A549 treated with AZD2906 at 1 μM for 4 hours (cell line): ENCODE measurements around the gene ZSWIM1. TPM values are rescaled to one million over a fixed set of nuclear protein-coding genes. Genes with fewer than 3 reads are reported as not detected.

Source experiments
- total RNA-seq: library from RNA; stranded (reverse); fragments of 200-300 nt; extraction: Qiagen RNA extraction; gene quantifications from 5 replicates; pipeline ENCODE4 v1.2.3, GENCODE V29; 2022

The ZSWIM1 gene
- total RNA-seq = 4.9 to 5.9 TPM (median 5.8 TPM) in 5 replicates

DNA sequence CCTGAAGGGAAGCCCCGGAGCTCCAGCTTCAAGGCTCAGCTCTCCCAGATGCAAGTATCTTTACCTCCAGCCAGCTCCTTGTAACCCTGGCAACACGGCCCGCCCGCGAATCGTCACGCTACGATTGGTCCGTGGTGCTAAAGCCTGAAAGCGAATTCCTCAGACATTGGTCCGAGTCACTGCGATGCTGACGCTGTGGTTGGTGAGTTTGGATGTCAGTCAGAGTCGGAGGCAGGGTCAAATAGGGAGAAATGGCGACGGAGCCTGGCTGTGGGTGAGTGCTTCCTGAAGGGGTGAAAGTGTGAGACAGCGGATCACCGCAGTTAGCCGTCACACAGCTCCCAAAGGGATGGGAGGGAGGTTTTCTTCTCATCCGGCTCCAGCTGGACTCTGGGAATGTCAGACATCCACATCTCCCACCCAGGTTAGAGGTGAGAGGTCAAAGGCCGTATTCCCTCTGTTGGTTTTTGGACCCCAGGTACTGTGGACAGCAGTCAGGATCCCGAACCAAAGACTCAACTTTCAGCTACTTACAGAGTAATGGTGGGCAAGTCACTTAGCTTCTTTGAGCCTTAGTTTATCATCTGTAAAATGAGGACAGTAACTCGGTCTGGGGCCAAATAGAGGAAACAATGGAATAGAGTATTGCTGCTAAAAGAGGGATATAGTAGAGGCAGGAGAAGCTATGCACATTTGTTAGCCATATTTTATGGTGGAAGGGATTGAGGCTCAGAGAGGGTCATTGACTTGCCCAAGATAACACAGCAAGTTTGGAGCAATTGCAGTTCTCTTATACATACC is at the start of gene ZSWIM1:
TSS of gene ZSWIM1 (plus strand) at position 240 of the 801 bp plus-strand sequence. CDS start 1,366 bp downstream, outside the sequence.

DNA sequence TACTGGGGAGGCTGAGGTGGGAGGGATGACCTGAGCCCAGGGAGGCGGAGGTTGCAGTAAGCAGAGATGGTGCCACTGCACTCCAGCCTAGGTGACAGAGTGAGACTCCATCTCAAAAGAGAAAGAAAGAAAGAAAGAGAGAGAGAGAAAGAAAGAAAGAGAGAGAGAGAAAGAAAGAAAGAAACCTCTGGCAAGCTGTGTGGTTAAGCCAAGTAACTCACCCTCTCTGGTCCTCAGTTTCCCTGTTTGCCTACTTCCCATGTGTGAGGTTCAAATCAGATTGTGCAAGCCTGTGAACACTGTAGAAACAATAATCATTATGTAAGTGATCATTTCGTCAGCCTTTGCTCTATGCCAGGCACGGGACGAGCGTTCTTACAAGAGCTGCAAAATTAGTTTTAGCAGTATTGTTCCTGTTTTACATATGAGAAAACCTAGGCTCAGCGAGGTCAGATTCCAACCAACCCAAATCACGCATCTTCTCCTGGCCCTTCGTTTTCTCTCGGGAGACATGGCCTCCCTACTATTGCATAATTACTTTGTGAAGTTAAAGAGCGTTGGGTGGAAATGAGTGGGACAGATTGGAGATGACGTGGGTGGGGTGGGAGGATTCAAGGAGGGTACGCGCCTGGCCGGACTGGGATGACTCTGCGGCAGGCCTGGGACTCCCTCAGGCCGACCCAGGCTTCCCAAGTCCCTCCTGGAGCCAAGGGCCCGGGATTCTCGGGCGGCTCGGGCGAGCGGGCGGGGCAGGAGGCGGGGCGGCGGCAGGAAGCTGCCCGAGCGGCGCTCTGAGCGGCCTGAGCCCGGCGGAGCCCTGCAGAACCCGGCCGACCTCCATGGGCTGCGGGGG is 47.8 kb upstream of the ZSWIM1 start, which contains the start of gene SNX21:
TSS of gene SNX21 (plus strand) at position 770 of the 853 bp plus-strand sequence. CDS start 121 bp downstream, outside the sequence.

DNA sequence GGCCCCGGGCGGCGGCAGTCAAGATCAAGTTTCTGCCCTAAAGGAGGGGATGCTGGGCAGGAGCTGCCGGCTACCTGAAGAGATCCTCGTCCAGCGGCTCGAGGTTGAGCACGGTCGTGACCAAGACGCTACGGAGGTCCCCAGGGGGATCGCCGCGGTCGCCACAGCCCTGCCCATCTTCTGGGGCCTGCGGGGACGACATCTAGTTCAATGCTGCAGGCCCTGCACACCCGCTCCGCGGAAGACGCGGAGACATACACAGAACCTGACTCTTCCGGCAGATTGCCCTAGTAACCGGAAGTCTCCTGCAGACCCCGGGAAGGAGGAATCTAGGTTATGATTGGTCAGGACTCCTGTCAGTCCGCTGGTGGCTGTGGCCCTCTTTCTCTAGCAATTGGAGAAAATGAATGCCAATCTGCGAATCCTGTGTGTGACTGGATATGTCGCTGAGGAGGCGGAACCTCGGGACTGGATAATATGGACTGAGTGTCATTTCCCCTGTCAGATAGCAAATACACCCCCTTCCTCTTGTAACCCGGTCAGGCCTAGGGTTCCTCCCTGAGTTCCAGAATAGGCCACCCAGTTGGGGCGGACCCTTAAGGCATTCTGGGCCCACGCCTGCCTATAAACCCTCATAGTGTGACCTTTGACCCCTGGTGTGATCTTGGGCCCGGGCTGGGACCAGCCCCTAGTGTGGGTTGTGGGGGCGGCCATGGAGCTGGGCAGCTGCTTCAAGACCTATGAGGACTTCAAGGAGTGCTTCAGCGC is 23.7 kb upstream of the ZSWIM1 start, which contains the start of the genes ACOT8 and ZSWIM3:
TSS of gene ACOT8 (minus strand) at position 279 of the 768 bp plus-strand sequence. CDS start at position 202, 77 bp downstream.
TSS of gene ZSWIM3 (plus strand) at position 501 of the 768 bp plus-strand sequence. CDS start at position 713, 212 bp downstream.

DNA sequence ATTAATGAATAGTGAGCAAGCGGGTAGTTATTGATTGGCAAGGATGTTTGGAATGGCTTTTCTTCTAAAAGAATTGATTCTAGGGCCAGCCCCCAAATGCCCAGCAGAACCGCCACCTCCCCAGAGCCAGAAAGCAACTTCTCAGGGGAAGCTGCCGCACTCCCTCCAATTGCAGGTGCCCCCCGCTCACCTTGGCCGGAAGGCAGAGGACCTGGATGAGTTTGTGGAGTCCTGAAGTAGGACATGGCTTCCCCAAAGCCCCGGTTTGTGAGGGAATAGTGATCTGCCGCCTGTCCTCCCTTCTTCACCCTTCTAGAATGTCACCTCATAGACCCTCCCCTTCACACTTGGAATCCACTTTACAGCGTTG is 6.3 kb downstream of the ZSWIM1 start, which contains the start of gene SPATA25:
TSS of gene SPATA25 (minus strand) at position 277 of the 370 bp plus-strand sequence. CDS start at position 245, 32 bp downstream.

DNA sequence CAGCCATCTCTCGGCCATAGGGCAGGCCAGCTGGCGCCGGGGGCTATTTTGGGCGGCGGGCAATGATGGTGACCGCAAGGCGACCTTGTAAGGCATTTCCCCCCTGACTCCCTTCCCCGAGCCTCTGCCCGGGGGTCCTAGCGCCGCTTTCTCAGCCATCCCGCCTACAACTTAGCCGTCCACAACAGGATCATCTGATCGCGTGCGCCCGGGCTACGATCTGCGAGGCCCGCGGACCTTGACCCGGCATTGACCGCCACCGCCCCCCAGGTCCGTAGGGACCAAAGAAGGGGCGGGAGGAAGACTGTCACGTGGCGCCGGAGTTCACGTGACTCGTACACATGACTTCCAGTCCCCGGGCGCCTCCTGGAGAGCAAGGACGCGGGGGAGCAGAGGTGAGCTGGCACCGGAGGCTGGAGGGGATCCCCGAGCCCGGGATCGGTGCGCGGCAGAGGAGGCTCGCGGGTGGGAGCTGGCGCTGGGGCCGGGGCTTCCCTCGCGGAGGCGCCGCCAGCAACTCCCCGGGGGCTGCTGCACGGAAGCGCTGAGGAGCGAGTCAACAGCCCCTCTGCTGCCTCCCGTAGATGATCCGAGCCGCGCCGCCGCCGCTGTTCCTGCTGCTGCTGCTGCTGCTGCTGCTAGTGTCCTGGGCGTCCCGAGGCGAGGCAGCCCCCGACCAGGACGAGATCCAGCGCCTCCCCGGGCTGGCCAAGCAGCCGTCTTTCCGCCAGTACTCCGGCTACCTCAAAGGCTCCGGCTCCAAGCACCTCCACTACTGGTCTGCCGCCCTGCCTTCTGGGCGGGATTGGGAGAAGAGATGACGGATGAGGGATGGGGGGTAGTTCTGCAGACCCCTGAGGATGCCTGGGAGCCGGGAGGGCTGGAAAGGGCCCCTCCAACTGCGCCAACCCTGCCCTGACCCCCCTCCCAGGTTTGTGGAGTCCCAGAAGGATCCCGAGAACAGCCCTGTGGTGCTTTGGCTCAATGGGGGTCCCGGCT is 10.3 kb downstream of the ZSWIM1 start, which contains the start of the genes CTSA and NEURL2:
TSS of gene CTSA (plus strand) at position 351 of the 999 bp plus-strand sequence. CDS start at position 585, 234 bp downstream.
TSS of gene NEURL2 (minus strand) at position 224 of the 999 bp plus-strand sequence. CDS start at position 7, 217 bp downstream.

DNA sequence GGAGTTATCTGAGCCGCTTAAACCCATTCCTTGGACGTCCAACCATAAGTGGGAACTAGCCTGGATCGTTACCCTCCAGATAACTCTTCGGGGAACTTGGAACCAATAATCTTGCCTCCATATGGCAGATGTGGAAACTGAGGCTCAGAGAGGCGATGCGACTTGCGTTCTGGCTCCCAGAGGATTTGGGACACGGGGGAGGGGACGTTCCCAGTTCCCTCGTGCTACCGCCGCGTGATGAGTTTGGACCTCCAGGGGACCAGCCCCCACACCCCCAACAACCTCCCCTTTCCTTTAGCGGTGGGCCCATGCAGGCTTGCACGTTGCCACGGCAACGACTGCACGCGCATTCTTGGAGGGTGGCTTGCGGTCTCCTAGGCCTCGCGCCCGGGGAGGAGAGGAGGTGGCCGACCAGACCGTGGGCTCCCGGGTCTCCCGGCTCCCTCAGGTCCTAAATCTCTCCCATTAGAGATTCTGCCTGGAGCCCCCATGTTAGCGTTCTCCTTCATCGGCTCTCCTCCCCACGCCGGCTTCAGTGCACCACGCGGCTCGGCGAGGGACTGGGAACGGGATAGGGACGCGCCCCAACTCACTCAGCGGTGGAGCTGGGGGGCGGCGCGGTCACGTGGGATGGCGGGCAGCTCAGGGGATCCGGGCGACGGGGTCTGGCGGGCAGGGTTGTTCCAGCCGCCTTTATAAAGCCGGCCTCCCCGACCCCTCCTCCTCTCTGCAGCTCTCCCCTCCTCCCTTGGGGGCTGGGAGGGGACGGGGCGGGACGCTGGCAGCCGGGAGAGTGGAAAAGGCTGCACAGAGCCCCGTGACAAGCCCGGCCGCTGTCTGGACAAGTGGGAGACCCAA is 30.7 kb downstream of the ZSWIM1 start, which contains the start of gene PLTP:
TSS of gene PLTP (minus strand) at position 670 of the 858 bp plus-strand sequence. CDS start 703 bp downstream, outside the sequence.

Other genes starting within 250 kb of the ZSWIM1 start
- not detected in 5 replicates for gene WFDC9, start 249.9 kb upstream of the ZSWIM1 start, total RNA-seq
- gene WFDC11, start 211.0 kb upstream of the ZSWIM1 start, total RNA-seq = not detected in 5 replicates
- not detected in 5 replicates for gene WFDC13, start 179.2 kb upstream of the ZSWIM1 start, total RNA-seq
- gene WFDC10B, start 176.2 kb upstream of the ZSWIM1 start, total RNA-seq = not detected in 5 replicates
- gene SPINT4, start 158.9 kb upstream of the ZSWIM1 start, total RNA-seq = not detected in 5 replicates
- gene WFDC3, start 89.3 kb upstream of the ZSWIM1 start, total RNA-seq = not detected in 5 replicates
- gene DNTTIP1, start 89.3 kb upstream of the ZSWIM1 start, total RNA-seq = 30.2 to 35.8 TPM (median 35.2 TPM) in 5 replicates
- gene UBE2C, start 68.6 kb upstream of the ZSWIM1 start, total RNA-seq = 217 to 241 TPM (median 229 TPM) in 5 replicates
- gene TNNC2, start 53.9 kb upstream of the ZSWIM1 start, total RNA-seq = 0.13 to 0.26 TPM (median 0.25 TPM) in 3 of 5 replicates, not detected in the others
- 8.7 to 10.8 TPM (median 10.1 TPM) in 5 replicates for gene SNX21, start 47.4 kb upstream of the ZSWIM1 start, total RNA-seq
- 18.1 to 21.1 TPM (median 18.5 TPM) in 5 replicates for gene ACOT8, start 23.8 kb upstream of the ZSWIM1 start, total RNA-seq
- 1.6 to 2.2 TPM (median 1.7 TPM) in 5 replicates for gene ZSWIM3, start 23.6 kb upstream of the ZSWIM1 start, total RNA-seq
- gene SPATA25, start 6.4 kb downstream of the ZSWIM1 start, total RNA-seq = 0.23 to 0.48 TPM (median 0.30 TPM) in 5 replicates
- gene NEURL2, start 10.0 kb downstream of the ZSWIM1 start, total RNA-seq = 0.61 to 1.1 TPM (median 0.96 TPM) in 5 replicates
- 91.5 to 122 TPM (median 109 TPM) in 5 replicates for gene CTSA, start 10.1 kb downstream of the ZSWIM1 start, total RNA-seq
- gene PLTP, start 30.9 kb downstream of the ZSWIM1 start, total RNA-seq = 1.4 to 2.0 TPM (median 1.7 TPM) in 5 replicates
- gene PCIF1, start 53.5 kb downstream of the ZSWIM1 start, total RNA-seq = 28.6 to 37.2 TPM (median 33.6 TPM) in 5 replicates
- 6.6 to 9.5 TPM (median 8.6 TPM) in 5 replicates for gene ZNF335, start 91.0 kb downstream of the ZSWIM1 start, total RNA-seq
- 0.19 to 0.52 TPM (median 0.44 TPM) in 5 replicates for gene MMP9, start 127.7 kb downstream of the ZSWIM1 start, total RNA-seq
- 10.9 to 19.3 TPM (median 13.7 TPM) in 5 replicates for gene SLC12A5, start 148.0 kb downstream of the ZSWIM1 start, total RNA-seq
- gene NCOA5, start 208.7 kb downstream of the ZSWIM1 start, total RNA-seq = 18.3 to 22.3 TPM (median 20.4 TPM) in 5 replicates
- 3.5 to 5.2 TPM (median 4.3 TPM) in 5 replicates for gene CD40, start 237.1 kb downstream of the ZSWIM1 start, total RNA-seq